Activated T-cell treated with anti-CD3 and anti-CD28 coated beads, Interleukin-2, amount 50 U/mL, for 1 hour (primary cell): ENCODE data around the gene ZBTB20.

Experiments
- DNase-seq: peaks from one replicate; pipeline ENCODE4 v3.0.0-alpha.2; 2020

ZBTB20 gene

GRCh38 chr3:114902691-114903101 is 244.4 kb downstream of the ZBTB20 start:
- no peak for DNase-seq

GRCh38 chr3:114900908-114901307 is 246.2 kb downstream of the ZBTB20 start:
- DNase-seq: no peak

- no peak for DNase-seq
Measured at GRCh38 chr3:114899186-114899931, 247.7 kb downstream of the ZBTB20 start.

- no peak for DNase-seq
Measured at GRCh38 chr3:114896978-114897377, 250.1 kb downstream of the ZBTB20 start.

GRCh38 chr3:114893361-114893760 is 253.7 kb downstream of the ZBTB20 start:
- DNase-seq: no peak

- DNase-seq: no peak
Measured at GRCh38 chr3:114892880-114893279, 254.2 kb downstream of the ZBTB20 start.

GRCh38 chr3:114892131-114892879 is 254.8 kb downstream of the ZBTB20 start:
- DNase-seq: no peak

GRCh38 chr3:114887806-114888205 is 259.3 kb downstream of the ZBTB20 start:
- DNase-seq: no peak

- no peak for DNase-seq
Measured at GRCh38 chr3:114886905-114887304, 260.2 kb downstream of the ZBTB20 start.

GRCh38 chr3:114884213-114884923 is 262.7 kb downstream of the ZBTB20 start:
- no peak for DNase-seq

GRCh38 chr3:114880078-114880477 is 267.0 kb downstream of the ZBTB20 start:
- DNase-seq: no peak

GRCh38 chr3:114879059-114880031 is 267.7 kb downstream of the ZBTB20 start:
- no peak for DNase-seq

GRCh38 chr3:114878114-114878839 is 268.8 kb downstream of the ZBTB20 start:
- DNase-seq: no peak

- no peak for DNase-seq
Measured at GRCh38 chr3:114877378-114878113, 269.5 kb downstream of the ZBTB20 start.

- no peak for DNase-seq
Measured at GRCh38 chr3:114874522-114874971, 272.5 kb downstream of the ZBTB20 start.

GRCh38 chr3:114873591-114873990 is 273.5 kb downstream of the ZBTB20 start:
- DNase-seq: no peak

GRCh38 chr3:114872588-114872987 is 274.5 kb downstream of the ZBTB20 start:
- DNase-seq: no peak

- DNase-seq: no peak
Measured at GRCh38 chr3:114872050-114872449, 275.0 kb downstream of the ZBTB20 start.

GRCh38 chr3:114867835-114868503 is 279.1 kb downstream of the ZBTB20 start:
- no peak for DNase-seq

GRCh38 chr3:114867359-114867758 is 279.7 kb downstream of the ZBTB20 start:
- DNase-seq: no peak
